SW480 (cell line): ENCODE data around the gene TMPRSS3.
A peak's percentile ranks its signal among the peaks of the same experiment; 100 is the strongest.

Experiments
- DNase-seq: peaks from one replicate; pipeline ENCODE4 v3.0.0-alpha.2; 2016; ENCODE audit warnings: low spot score

The TMPRSS3 gene

DNA sequence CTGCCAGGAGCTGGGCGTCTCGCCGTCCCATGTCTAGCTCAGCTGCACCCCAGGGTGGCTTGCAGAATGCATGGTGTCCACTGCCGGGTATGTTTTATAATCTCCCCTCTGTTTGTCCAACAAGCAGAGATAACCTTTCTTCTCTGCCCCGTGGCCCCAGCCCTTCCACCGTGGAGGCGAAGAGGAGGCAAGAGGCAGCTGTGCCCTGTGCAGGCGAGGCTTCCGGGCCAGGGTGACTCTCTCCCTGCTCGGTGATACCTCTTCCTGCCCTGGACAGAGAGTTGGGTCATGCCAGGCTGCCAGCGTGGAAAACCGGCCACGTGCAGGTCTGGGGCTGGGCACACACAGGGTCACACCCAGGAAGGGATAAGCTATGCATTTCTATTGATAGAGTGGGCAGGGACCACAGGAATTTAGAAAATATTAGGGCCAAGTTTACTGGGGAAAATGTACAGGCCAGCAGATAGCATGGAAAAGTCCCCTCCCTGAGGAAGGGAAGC lies 44.9 kb downstream of the TMPRSS3 start, which contains the start of gene TFF2:
TFF2 (minus strand) TSS at position 68 of the 500 bp plus-strand sequence; CDS start at position 31, 37 bp downstream.
- peak; percentile 86 for DNase-seq

DNA sequence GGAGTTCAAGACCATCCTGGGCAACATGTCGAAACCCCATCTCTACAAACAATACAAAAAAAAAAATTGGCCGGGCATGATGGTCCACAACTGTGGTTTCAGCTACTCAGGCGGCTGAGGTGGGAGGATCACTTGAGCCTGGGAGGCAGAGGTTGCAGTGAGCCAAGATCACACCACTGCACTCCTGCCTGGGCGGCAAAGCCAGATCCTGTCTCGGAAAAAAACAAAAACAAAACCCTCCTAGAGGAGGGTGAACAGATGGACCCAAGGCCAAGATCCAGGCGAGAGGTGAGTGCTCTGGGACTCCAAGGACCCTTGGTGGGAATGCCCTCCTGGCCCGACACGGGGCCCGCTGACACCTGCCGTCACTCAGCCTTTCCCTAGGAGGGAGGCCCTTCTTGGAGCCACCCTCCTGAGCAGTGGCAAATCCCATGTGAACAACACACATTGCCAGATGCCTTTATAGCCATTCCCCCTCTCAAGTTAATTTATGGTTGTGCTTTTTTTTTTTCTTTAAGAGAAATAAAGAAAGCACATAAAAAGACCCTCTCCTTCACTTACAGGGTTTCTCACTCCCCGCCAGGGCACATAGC lies 45.4 kb downstream of the TMPRSS3 start:
- no peak for DNase-seq

DNA sequence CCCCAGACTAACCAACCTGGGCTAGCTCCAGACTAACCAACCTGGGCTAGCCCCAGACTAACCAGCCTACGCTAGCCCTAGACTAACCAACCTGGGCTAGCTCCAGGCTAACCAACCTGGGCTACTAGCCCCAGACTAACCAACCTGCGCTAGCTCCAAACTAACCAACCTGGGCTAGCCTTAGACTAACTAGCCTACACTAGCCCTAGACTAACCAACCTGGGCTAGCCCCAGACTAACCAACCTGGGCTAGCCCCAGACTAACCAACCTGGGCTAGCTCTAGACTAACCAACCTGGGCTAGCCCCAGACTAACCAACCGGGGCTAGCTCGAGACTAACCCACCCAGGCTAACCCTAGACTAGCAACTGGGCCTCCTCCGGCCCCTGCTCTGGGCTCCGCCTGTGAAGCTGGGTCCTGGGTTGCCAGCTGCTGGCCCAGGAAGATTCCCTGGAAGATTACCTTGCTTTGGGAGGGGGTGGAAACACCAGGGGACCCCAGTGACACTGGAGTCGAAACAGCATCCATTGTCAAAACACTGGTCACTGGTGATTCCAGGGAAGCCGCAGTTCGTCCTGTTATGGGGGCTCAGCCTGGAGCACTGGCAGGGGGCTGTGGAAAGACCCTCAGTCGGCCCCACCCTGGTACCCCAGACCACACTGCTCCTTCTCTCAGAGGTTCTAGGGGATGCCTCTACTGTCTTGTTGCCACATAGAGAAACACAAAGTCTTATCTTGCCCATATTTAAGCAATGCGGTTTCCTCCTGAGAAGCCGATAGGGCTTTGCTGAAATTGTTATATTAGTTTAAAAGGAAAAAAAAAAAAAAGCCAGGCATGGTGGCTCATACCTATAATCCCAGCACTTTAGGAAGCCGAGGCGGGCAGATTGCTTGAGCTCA lies 46.2 kb downstream of the TMPRSS3 start:
- DNase-seq: no peak

DNA sequence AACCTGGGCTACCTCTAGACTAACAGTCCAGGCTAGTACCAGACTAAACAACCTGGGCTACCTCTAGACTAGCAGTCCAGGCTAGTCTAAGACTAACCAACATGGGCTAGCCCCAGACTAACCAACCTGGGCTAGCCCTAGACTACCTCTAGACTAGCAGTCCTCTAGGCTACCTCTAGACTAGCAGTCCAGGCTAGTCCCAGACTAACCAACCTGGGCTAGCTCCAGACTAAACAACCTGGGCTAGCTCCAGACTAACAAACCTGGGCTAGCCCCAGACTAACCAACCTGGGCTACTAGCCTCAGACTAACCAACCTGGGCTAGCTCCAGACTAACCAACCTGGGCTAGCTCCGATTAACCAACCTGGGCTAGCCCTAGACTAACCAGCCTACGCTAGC lies 47.1 kb downstream of the TMPRSS3 start:
- no peak for DNase-seq

DNA sequence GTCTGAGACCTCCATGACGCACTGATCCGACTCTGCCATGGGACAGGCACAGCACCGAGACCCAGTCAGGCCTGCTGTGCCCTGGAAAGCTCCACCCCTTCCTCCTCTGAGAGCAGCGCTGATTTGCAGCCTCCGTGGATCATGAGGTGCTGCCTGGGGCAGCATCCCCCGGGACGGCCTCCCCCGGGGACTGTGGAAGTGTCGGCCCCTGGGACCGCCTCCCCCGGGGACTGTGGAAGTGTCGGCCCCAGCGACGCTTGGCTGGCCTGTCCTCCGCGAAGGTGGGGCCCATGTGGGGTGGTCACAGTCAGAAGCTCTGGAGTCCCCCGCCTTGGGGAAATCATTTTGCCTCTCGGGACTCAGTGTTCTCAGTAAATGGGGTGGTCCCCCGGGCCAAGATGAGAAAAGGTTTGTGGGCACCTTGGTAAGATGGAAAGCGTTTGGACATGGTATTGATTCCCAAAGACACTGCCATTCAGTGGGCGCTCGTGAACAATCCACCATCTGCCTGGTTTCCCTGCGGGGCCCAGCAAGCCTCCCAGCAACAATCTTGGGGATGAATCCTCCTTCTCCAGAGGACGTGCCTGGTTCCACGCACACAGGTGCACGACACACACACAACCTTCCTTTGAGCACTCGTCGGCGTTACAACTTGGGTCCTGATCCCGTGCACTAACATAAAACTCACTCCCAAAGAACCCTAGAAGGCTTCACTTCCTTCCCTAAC lies 48.1 kb downstream of the TMPRSS3 start:
- DNase-seq: no peak

DNA sequence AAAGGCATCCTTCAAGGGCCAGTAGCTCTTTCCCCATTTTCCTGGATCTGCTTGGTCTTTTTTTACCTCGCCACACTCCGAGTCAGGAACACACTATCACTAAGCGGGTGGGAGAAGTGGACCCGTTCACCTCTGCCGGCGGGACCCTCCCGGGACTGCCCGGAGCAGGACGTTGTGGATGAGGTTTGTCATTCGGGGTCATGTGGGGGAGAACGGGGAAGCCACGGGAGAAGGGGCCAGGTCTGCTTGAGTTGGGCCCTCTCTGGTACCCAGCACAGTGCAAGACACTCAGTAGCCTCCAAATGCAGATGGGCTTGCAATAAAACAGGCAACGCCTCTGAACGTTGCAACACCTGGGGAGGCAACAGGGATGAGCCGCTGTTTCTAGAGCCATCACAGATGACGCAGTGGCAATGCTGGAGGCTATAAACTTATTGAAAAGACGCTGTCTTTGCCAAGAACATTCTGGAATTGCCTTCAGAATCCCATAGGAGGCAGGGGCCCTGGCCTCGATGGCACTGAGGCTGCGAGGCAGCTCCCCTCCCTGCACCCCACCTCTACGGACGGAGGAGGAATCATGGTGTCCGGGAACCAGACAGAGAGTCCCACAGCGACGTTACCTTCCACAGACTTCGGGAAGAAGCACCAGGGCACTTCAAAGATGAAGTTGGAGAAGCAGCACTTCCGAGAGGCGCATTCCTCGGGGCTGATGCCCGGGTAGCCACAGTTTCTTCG lies 48.8 kb downstream of the TMPRSS3 start:
- no peak for DNase-seq

DNA sequence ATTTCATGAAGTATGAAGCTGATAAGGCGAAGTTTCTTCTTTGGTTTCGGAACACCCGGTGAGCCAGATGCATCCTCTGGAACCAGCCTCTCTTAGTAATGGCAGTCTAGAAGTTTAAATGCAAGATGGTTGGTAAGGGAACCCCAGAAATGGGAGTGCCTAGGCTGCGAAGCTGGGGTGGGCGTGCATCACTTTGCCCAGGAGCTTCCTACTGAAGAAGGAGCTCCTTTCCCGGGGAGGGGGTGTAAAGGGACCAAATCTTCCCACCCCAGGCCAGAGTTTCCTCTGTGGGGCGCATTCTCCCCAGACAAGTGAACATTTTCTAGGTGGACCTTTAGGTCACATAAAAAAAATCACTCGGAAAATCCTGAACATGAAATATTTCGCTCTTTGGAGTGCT lies 49.4 kb downstream of the TMPRSS3 start:
- DNase-seq: no peak

DNA sequence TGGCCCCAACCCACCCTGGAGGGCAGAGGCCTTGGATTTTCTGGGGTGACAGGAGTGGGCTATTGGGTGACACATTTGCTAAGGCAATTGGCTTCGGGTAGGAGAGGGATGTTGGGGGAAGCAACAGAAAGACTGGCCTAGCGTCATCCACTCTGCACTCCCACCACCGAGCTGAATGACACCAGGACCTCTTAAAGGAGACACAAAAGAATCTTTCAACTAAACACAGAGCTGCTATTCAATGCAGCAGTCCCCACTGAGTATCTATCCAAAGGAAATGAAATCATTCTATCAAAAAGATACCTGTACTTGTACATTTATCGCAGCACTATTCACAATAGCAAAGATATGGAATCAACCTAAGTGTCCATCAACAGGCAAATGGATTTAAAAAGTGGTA lies 51.2 kb downstream of the TMPRSS3 start:
- no peak for DNase-seq

DNA sequence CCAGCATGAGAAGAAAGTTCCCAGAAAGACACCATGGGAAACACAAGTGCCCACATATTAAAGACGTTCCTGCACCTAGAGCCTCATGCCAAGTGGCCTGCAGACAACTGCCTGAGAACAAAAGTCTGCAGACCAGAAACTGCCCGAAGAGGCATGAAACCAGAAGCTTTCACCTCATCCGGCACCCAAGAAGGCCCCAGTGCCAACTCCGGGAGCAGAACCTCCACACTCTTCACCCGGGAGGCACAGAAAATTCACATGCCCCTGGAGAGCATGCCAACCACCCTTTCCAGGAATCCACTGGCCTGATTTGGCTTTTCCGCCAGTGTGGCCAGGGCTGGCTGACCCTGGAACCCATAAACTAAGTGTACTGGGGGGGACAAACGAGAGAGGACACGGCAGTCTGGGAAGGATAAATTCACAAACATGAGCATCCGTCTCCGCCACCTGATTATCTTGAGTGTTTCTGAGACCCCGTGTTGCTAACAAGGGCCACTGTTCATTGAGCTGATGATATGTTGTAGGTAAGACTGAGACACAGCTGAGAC lies 51.8 kb downstream of the TMPRSS3 start:
- DNase-seq: no peak

DNA sequence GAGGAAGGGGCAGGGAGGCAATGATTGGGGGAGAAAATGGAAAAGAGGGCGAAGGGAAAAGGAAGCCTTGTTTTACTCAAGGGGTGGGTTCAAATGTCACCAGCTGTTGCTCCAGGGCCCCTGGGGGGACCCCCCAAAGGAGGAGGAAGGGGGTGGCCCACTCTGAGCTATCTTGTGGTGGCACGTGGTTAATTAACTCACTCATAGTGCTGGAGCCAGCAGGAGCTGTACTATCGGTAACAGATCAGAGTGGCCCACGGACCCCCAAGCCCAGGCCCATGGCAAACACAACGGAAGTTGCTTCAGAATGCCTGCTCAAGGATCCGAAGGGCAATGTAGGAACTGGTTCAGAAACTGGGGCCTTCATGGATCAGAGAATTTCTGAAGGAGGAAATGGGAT lies 52.3 kb downstream of the TMPRSS3 start:
- DNase-seq: no peak

DNA sequence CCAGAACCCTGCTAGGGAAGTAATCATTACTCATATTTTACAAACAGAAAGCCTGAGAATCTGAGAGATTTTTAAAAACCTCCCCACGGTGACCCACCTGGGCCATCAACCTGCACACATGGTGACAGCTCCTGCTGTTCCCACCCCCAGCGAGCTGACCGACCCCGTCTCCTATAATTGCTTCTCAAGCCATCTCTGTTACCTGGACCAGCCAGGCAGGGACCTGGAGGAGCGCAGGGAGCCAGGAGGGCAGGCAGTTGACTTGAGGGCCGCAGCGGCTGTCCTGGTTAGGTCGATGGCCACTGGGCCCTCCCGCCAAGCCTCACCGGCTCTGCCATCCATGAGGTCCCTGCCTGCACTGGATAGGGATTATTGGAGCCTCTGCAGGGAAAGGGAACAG lies 52.8 kb downstream of the TMPRSS3 start:
- no peak for DNase-seq

DNA sequence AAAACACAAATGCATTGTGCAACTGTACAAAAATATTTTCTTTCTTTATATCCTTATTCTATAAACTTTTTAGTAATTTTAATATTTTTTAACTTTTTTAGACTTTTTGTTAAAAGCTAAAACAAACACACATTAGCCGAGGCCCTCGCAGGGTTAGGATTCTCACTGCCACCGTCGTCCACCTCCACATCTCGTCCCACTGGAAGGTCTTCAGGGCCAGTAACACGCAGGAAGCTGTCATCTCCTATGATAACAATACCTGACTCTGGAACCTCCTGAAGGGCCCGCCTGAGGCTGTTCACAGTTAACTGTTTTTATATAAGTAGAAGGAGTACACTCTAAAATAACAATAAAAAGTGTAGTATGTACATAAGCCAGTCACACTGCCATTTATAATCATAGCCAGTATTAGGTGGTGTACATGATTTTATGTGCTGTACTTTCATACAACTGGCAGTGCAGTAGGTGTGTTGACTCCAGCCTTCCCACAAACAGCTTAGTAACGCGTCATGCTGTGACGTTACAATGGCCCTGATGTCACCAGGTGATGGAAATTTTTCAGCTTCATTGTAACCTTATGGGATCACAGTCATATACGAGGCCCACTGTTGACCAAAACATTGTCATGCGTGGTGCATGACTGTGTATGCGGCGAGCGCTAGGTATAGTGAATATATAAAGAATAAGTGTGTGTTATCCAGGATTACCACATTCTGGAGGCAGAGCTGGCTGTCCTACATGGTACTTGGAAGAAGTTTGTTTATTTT lies 53.9 kb downstream of the TMPRSS3 start:
- DNase-seq: no peak

DNA sequence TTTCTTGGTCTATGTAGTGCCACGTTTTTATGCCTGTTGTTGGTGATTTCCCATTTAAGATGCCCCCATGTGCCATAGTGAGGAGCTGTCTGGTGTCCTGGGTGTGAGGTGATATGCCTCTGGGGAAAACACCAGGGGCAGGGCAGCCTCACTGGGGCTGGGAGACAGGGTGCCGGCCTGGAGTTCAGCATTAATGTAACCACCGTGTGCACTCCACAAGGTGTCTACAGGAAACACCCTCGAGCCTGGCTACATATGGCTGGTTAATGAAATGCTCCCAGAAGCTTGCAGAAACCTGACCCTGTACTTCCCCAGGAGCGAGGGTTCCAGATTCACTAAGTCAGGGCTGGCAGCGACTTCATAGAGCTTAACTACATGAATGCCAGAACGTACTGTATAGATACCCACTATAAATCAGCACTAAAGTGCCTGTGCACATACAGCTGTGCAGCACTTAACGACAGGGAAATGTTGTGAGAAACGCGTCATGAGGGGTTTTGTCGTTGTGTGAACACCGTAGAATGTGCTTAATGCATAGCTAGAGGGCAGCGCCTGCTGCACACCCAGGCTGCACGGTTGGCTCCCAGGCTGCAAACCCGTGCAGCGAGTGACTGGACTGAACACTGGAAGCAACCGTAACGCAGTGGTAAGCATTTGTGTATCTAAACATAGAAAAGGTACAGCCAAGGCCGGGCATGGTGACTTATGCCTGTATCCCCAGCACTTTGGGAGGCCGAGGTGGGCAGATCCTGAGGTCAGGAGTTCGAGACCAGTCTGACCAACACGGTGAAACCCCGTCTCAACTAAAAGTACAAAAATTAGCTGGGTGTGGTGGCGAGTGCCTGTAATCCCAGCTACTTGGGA lies 55.4 kb downstream of the TMPRSS3 start:
- no peak for DNase-seq

DNA sequence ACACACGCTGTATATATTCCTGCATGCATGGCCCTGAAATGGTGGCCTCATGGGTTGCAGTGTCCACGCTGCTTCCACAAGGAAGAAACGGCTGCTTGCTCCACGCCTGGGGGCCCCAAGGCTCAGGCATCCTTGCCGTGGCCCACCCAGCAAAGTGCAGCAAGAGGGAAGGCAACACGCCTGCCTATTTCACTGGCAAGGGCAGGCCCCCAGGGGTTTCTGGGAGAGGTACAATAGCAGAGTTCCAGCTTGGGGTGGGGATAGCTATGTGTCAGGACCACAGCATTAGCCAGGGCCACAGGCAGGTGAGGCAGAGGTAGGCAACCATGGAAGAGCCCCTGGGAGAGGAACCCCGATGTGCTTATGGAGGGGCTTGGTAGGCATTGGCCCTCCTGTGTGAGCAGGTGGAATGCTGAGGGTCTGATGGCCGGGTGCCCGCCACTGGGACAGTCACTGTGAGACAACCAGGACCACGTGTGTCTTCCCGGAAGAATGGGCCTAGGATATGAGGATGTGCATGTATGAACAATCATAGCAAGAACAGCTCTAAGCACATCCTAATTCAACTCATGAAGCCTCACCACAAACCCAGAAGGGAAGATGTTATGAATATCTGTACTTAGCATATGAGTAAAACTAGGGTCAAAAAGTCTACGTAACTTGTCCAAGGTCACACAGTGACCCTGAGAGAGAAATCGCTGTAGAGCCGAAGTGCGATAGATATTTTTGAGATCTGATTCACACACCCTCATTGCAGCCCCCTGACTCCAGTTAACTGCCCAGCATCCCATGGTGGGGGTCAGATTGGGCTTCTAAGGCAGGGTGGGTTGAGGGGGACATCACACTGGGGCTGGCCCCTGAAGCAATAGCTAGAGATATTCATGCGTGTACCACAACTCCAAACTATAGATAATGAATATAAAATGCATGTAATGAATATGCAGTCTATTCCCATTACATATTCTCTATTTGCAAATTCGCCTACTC lies 56.8 kb downstream of the TMPRSS3 start:
- DNase-seq: no peak

DNA sequence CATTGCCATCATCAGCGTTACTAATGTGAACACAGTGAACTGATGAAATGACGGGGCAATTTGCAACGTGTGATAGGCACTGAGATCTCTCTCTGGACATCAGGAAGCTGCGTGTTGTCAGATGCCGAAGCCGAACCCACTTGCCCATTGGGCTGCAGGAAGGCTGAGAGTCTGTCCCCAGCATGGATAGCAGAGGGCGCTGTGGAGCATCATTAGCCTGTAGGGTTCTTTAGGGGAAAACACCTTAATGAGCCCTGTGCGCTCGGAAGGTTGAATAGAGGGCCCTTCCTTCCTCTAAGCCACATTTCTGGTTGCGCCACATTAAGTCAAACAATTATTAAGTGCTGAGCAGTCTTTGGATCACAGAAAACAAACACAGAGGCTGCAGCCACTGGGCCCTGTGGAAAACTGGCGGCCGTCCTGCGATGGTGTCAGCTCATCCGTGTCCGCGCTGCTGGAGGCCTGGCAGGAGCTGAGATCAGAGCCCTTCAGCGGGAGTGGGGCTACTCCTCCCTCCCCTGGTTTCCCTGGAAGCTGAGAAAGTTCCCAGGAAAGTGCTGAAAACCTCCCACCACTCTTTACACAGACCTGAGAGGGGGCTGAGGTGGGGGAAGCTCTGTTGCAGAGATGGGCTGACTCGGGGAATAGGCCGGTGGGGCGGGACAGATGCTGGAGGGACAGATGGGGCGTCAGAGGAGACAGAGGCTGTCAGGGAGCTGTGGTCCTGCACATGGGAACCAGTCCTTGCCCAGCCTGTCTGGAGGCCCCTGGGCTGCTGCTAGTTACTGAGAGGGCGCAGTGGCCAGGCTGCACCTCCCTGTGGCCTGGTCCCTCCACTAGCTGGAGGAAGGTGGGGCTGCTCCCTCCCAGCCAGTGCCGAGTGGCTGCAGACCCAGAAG lies 57.8 kb downstream of the TMPRSS3 start:
- peak; percentile 54 for DNase-seq

DNA sequence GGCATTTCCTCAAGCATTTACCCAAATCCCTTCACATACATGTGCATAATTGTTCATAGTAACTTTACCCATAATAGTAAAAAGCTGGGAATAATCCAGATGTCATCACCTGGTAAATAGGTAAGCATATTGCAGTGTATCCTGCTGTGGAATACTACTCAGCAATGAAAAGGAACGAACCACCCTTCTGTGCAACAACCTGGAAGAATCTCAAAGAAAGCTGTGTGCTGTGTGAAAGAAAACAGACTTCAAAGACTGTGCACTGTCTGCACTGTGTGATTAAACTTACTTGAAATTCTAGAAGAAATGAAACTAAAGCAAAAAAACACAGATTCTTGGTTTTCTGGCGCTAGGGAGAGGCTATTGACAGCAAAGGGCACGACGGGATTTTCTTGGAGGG lies 58.6 kb downstream of the TMPRSS3 start:
- DNase-seq: no peak

DNA sequence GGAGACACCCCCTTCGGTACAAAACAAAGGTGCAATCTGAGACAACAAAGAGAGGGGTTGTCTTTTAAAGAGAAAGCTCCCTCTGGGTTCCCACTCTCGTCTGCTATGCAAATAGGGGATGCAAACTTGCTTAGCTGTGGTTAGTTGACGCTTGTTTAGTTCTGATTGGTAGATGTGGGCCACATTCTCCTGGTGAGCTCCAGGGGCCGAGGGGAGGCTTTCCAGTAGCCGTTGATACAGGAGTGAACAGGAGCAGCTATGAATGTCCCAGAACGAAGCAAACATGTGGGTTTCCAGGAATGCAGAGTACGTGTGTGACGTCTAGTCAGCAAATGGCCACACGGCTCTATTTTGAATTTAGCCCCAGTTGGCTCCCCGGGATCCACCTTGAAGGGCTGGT lies 59.8 kb downstream of the TMPRSS3 start:
- peak; percentile 84 for DNase-seq
